NCI-H2081 treated with DMSO at 0.1 percent for 48 hours (cell line): ENCODE results near the gene NPFF.

Experiments used
- DNase-seq: peaks from one replicate; lab custom pipeline; 2025; lab: John Stamatoyannopoulos, UW

The NPFF gene

DNA sequence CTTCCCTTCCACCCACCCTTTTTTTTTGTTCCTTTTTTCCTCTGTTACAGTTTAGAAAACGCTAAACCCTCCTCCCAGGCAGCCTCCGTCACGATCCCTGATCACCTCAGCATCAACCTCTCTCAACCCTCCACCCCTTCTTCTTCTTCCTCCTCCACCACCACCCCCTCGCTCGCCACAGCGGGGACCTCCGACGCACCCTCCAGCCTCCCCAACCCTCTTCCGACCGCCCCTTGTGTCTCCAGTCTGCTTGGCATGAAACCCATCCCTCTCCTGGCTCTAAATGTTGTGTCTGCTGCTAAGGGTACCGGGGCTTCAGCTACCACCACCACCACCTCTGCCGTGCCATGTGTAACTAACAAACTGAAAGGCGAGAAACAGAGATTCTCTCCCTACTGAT lies 32.5 kb downstream of the NPFF start:
- no peak for DNase-seq

DNA sequence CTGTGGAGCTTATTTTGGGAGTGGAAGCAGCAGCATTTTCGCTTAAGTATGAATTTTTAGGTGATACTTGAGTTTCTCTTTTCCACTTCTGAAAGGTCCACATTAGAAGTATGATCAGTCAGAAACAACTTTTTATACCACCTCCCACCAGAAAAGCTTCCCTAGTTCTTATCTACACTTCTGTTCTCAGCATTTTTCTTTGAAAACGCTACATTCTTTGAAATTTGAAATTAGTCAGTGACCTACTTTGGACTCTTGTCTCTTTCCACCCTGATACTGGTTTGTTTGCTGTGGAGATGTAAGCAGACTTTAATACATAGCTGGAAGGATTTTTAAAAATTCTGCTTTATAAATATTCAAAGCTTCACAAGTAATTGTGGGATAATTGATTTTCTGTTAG lies 33.2 kb downstream of the NPFF start:
- DNase-seq = no peak

DNA sequence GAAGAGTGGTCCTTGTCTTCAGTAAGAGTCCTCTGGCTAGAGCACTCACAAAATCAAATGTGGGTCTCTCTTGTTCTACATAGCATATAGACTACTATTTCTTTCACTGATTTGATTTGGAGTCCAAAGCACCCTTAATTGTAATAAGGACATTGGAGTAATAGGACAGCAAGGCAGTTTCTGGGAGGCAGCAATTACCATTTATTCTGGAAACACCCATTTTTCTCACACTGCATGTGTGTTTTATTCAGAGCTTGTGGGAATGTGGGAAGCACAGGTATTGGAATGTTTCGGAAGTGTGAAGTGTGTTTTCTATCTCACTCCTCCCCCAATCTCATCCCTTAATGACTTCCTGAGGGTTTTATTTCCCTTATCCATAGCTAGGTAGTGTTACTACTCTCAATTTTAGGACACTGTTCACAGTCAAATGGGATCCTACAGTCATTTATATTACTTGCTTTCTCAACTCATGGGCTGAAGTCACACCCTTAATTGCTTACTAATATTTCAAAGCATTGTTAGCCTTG lies 35.2 kb downstream of the NPFF start:
- DNase-seq = no peak

DNA sequence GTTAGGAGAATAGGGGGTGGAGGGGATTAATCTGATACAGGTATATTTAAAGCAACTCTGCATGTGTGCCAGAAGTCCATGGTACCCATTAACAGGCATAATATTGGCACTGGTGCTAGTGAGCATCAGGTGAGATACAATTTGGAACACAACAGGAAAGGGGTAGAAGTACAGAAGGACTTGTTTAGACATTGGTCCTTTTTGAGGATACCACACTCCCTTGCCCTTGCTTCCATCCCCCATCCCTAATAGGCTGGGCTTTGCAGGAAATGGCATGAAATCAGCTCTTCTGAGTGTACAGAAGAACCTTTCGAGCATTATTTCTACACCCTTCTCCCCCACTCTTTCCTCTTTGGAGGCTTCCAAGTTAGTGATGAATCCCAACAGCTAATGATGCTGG lies 39.0 kb downstream of the NPFF start:
- DNase-seq = no peak

DNA sequence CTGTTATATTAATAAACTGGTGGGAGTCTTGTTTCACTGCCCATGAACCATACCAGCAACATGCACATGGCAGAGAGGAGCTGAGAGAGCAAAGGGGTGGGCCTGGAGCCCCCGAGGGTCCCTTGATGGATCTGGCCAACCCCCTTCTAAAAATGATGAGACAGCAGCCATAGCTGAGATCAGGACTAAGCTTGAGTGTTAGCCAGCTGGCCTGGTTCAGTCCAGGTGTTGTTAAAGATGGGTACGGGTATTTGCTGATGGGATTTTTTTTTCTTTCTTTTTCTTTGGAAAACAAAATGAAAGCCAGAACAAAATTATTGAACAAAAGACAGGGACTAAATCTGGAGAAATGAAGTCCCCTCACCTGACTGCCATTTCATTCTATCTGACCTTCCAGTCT lies 39.4 kb downstream of the NPFF start:
- no peak for DNase-seq

DNA sequence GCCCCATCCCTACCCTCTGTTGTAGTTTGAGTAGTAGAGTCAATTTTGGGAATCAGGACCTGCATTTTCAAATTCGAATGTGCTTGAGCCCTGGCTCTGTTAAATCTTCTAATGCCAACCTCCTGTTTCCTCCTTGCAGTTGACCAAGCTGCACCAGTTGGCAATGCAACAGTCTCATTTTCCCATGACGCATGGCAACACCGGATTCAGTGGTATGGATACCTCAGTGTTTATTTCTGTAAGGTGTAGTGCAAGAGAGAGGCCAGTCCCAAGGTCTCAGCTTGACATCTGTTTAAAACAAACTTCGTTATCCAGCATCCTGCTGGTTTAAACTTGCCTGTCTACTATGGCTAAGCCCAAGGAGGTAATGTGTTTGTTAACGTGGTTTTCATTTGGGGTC lies 40.2 kb downstream of the NPFF start:
- DNase-seq = no peak

DNA sequence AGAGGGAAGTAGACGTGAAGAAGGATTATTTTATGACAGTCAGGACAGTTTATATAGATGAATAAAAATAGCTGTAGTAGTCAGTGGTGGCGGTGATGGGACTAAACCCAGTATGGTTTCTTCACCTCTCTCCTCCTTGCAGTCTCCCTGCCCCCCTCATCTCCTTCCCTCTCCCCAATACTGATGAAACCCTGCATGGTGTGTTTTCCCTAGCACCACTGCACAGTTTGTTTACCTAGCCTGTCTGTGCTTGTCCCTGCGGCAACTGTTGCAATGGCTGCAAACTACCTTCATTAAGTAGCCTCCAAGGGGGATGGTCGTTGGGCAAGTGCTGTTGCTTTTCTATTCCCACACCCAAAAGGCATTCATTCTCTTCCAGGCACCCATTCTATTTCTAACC lies 40.6 kb downstream of the NPFF start:
- DNase-seq = no peak

DNA sequence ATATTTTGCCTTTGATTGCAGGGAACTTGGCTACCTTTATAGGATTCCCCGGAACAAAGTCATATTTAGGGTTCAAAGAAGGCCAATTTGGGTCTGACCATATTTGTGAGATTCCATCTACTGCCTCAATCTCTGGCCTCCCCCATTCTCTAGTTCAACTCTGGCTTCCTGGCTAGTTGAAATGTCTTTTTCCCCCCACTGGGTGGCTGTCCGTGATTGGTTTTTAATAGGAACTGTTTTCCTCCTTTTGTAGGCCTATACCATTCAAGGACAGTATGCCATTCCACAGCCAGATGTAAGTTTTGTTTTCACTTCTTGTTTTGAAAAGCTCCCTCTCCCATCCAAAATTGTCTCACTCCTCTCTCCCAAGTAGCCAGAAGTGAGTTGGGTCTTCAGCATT lies 41.6 kb downstream of the NPFF start:
- DNase-seq = no peak

DNA sequence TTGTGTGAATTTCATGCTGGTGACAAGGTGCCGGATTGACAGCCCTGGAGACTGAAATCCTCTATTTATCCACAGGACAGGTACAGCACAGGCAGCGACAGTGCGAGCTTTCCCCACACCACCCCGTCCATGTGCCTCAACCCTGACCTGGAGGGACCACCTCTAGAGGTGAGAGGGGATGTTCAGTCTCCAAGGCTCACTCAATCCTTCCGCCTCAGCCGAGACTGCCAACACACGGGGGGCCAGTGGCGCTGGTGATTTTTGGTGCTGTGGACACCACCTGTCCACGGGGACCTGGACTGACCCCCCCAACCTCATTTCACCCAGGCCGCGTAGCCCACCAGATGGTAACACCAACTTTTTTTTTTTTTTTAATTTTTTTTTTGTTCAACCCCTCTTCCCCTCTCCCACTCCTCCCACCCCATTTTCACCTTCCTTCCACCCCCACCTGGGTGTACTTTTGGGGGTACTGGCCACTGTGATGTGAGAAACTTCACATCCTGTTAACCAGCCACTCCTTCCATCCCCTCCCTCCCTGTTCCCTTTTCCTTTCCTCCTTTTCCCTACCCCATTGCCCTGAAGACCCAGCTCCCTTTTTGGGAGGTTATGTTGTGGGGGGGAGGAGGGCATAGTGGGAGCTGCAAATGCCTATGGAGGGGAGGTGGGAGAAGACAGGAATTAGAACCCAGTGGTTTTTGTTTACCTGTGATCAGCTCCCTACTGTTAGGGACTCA lies 42.4 kb downstream of the NPFF start:
- DNase-seq = no peak

DNA sequence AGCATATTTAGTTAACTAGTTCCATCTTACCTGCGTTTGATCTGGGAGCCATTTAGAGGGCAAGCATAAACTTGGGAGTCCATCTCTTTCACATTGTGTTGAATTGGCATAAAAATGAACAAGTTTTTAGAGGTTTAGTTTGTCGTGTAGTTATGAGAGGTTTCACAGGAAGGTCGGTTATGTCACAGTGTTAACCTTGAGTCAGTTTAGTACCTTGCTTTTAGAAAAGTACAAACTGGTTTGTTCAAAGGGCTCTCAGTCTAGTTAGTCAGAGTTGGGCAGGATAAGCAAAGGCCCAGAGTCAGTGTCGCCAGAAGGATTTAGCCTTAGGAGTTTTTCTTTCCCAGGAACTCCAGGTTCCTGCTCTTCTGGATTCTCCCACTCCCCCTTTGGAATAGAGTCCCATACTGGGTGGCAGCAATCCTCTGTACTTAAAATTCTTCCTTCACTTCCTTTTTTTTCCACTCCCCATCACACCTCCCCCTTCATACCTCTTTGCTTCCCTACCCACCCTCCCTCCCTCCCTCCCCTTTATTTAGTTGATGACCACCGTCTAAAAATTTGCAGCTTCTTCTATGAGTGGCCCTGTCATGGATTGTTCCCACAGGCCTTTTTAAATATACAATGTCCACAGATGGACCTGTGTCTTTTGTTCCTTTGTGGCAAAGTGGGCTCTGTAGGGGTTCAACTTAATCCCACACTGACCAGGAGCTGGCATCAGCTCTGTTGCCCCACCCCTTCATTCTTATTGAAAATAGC lies 43.3 kb downstream of the NPFF start:
- DNase-seq = no peak

DNA sequence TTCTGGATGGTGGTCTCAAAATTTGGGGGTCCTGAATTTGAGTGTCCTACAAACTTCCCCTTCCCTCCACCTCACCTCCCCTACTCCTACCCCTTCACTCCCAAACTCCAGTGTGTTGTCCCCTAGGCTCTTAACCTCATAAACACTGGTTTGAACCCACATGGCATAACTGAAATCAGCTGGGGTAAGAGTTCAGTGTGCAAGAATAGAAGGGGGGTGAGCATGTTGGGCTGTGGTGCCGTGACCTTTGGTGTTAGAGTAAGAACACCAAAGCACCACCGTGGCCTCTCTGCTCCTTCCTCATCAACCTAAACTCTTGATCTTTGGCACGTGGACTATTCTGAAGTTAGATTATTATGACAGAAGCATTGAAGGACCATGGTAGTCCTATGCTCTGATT lies 44.3 kb downstream of the NPFF start:
- DNase-seq = no peak

DNA sequence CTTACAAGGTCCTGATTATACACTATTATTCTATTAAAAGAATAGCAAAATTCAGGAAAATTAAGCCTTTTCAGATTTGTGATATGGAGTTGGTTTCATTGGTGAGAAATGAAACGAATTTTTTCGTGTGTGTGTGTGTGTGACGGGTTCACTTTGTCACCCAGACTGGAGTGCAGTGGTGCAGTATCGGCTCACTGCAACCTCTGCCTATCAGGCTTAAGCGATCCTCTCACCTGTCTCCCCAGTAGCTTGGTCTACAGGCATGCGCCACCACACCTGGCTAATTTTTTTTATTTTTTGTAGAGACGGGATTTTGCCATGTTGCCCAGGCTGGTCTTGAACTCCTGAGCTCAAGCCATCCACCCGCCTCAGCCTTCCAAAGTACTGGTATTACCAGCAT lies 45.7 kb downstream of the NPFF start:
- no peak for DNase-seq

DNA sequence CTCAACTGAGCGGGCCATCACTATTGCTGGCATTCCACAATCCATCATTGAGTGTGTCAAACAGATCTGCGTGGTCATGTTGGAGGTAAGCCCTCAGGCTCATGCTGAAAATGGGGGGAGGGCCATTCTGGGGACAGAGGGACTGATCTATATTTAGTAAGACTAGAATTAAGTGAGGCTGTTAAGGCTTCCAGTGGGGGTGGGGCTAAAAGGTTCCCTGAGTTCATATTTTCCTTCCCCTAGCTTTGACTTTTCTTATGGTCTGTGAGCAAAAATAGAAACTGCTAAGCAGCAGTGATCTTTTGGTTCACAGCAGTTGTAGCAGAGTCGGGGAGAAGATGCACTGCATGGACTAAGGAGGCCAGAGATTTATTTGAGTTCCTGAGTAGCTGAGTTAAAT lies 46.2 kb downstream of the NPFF start:
- no peak for DNase-seq

DNA sequence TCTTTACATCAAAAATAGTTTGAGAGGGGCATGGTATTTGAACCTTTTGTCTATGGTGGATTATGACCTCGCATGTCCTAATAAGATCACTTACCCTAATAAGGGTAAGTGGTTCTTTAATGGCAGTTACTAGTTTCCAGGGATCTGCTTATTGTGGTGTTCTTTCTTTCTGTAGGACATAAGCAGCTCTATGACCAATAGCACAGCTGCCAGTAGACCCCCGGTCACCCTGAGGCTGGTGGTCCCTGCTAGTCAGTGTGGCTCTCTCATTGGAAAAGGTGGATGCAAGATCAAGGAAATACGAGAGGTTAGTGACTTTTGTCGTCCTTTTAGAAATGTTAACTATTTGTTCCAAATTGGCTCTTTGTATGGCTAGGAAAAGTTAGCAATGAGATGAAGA lies 48.2 kb downstream of the NPFF start:
- DNase-seq = no peak
